Skeletal muscle tissue (tissue), 4 donors: ENCODE data around the gene TBC1D1. TPM values are rescaled to one million over a fixed set of nuclear protein-coding genes. Genes with fewer than 3 reads are reported as not detected.

Experiments
- H3K27ac ChIP-seq: one replicate; pipeline ENCODE4 v1.7.0; 2013; ENCODE audit warnings: mild to moderate bottlenecking, low read depth, low read length, inconsistent platforms
- H3K27me3 ChIP-seq, 3 donors: one replicate each; pipeline ENCODE4 v1.7.0; 2013; ENCODE audit warnings: low read length in 3 of 3; ENCODE audit not compliant: control insufficient read depth in 3 of 3, insufficient read depth in 3 of 3
- H3K36me3 ChIP-seq, 3 donors: one replicate each; pipeline ENCODE4 v1.7.0; 2013; ENCODE audit warnings: low read length in 3 of 3; ENCODE audit not compliant: control insufficient read depth in 3 of 3, insufficient read depth in 3 of 3
- H3K4me1 ChIP-seq, 3 donors: one replicate each; pipeline ENCODE4 v1.7.0; 2013; ENCODE audit warnings: low read length in 3 of 3, mild to moderate bottlenecking in 3 of 3; ENCODE audit not compliant: control insufficient read depth in 3 of 3, insufficient read depth in 3 of 3
- H3K4me3 ChIP-seq, 3 donors: one replicate each; pipeline ENCODE4 v1.7.0; 2013; ENCODE audit warnings: low read length in 3 of 3
- H3K9ac ChIP-seq, 3 donors: one replicate each; pipeline ENCODE4 v1.7.0; 2013; ENCODE audit warnings: low read length in 3 of 3, mild to moderate bottlenecking in 3 of 3, moderate library complexity in 2 of 3, low read depth in 1 of 3
- H3K9me3 ChIP-seq, 3 donors: one replicate each; pipeline ENCODE4 v1.7.0; 2013; ENCODE audit warnings: low read length in 3 of 3; ENCODE audit not compliant: control insufficient read depth in 3 of 3
- total RNA-seq: library from RNA; depleted of rRNA; stranded (reverse); fragments of >200 nt; gene quantifications from one replicate; pipeline ENCODE4 v1.2.3, GENCODE V29; 2014
- donor health status: Osteomylitis.

The TBC1D1 gene
- total RNA-seq, 1 donor from 2014 or later: 54.3 TPM

DNA sequence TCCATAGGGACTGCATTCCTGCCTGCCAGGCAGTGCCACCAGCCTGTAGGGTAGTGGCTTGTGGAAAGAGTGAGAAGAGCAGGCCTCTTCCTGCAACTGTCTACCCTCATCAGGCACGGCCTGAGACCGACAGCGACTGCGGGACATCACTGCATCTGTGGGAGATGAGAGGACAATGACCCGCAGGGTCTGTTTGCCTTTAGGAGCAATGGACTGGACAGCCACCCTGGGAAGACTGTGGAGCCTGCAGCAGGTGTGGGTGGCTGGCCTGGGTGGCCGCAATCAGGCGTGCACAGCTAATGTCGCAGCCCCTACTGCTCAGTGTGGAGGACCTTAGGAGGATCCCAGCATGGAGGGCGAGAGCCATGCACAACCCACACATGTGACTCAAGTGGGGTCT is 297.3 kb downstream of the TBC1D1 start:
- Histone ChIP-seq H3K27me3 (no peaks in the 10 kb centered on the region), H3K4me3 (no peak overlapping the region), H3K9ac (no peak overlapping the region), H3K27ac (no peak overlapping the region), H3K4me1 (peaks cover 14 to 19% (median 16%) of the 10 kb centered on the region in 3 donors), H3K9me3 (no peaks in the 10 kb centered on the region), H3K36me3 (no peaks in the 10 kb centered on the region)

GRCh38 chr4:38188631-38189101 is 297.8 kb downstream of the TBC1D1 start:
- no peaks in the 10 kb centered on the region for H3K9me3 ChIP-seq
- H3K27me3 ChIP-seq: no peaks in the 10 kb centered on the region
- H3K27ac ChIP-seq: no peak overlapping the region
- H3K4me1 ChIP-seq: peaks cover 14 to 19% (median 16%) of the 10 kb centered on the region in 3 donors
- H3K4me3 ChIP-seq: no peak overlapping the region
- no peak overlapping the region for H3K9ac ChIP-seq
- H3K36me3 ChIP-seq: no peaks in the 10 kb centered on the region

Other genes starting within 250 kb of the TBC1D1 start
- gene RELL1, start 204.7 kb upstream of the TBC1D1 start, total RNA-seq: 82.5 TPM
- 5.7 TPM for gene PGM2, start 64.4 kb upstream of the TBC1D1 start, total RNA-seq
- 0.52 TPM for gene PTTG2, start 69.3 kb downstream of the TBC1D1 start, total RNA-seq